K562 (cell line): ENCODE measurements around the gene MARCHF9. TPM values are rescaled to one million over a fixed set of nuclear protein-coding genes. Genes with fewer than 3 reads are reported as not detected.

Source experiments
- BACH1 ChIP-seq: fragments of 200-800 bp; sonication (Bioruptor generic); IDR thresholded peaks from 2 replicates; pipeline ENCODE4 v1.6.1; 2016; ENCODE audit warnings: missing genetic modification characterization, missing compliant biosample characterization
- BRF1 ChIP-seq: IDR thresholded peaks from 3 replicates; pipeline ENCODE4 v1.6.1; 2011; ENCODE audit warnings: borderline replicate concordance, mild to moderate bottlenecking; ENCODE audit not compliant: insufficient read length; ENCODE audit errors: extremely low read depth
- CAMTA2 ChIP-seq: fragments of 250-450 bp; sonication (Bioruptor Pico); conservative IDR thresholded peaks from 2 replicates; pipeline ENCODE4 v1.5.1; 2022
- CBX3 ChIP-seq, 2 experiments: IDR thresholded peaks; 1 replicate in 1 of 2; 2 replicates in 1 of 2; pipeline ENCODE4 v1.6.1; 2012; ENCODE audit warnings: inconsistent platforms in 2 of 2, low read length in 2 of 2, borderline replicate concordance in 1 of 2, control low read depth in 1 of 2
- CEBPB ChIP-seq: fragments of 450-650 bp; IDR thresholded peaks from 2 replicates; pipeline ENCODE4 v1.6.1; 2016; ENCODE audit warnings: missing genetic modification characterization, missing compliant biosample characterization
- CREB1 ChIP-seq, 2 experiments: sonication (generic) in 1 of 2; formaldehyde crosslinking in 1 of 2; IDR thresholded peaks; 2 replicates each; pipeline versions ENCODE4 v1.6.1 to v1.8.0; 2012 to 2022; ENCODE audit warnings: inconsistent platforms in 1 of 2, mild to moderate bottlenecking in 1 of 2, missing genetic modification reagents in 1 of 2, moderate library complexity in 1 of 2
- CTBP1 ChIP-seq: fragments of 450-650 bp; IDR thresholded peaks from 2 replicates; pipeline ENCODE4 v1.6.1; 2016; ENCODE audit warnings: borderline replicate concordance
- ELK3 ChIP-seq: fragments of 450-650 bp; formaldehyde crosslinking; IDR thresholded peaks from 2 replicates; pipeline ENCODE4 v1.4.0; 2020; ENCODE audit warnings: mild to moderate bottlenecking
- ESRRA ChIP-seq: fragments of 450-650 bp; IDR thresholded peaks from 2 replicates; pipeline ENCODE4 v1.6.1; 2014; ENCODE audit warnings: low read depth, mild to moderate bottlenecking, moderate library complexity, borderline replicate concordance
- IRF9 ChIP-seq: fragments of 450-650 bp; IDR thresholded peaks from 2 replicates; pipeline ENCODE4 v1.6.1; 2016; ENCODE audit warnings: missing biosample characterization, missing genetic modification characterization
- KDM1A ChIP-seq, 2 experiments: fragments of 450-650 bp; IDR thresholded peaks; 2 replicates each; pipeline ENCODE4 v1.6.1; 2016; ENCODE audit warnings: mild to moderate bottlenecking in 2 of 2
- MYNN ChIP-seq, 2 experiments: sonication (generic); formaldehyde crosslinking in 1 of 2; IDR thresholded peaks; 2 replicates each; pipeline versions ENCODE4 v1.5.0 to v1.6.1; 2016 to 2020; ENCODE audit warnings: antibody characterized with exemption in 1 of 2, missing genetic modification reagents in 1 of 2
- NCOA1 ChIP-seq: fragments of 450-650 bp; IDR thresholded peaks from 2 replicates; pipeline ENCODE4 v1.6.1; 2016; ENCODE audit warnings: low read depth
- NFATC3 ChIP-seq: fragments of 450-650 bp; IDR thresholded peaks from 2 replicates; pipeline ENCODE4 v1.6.1; 2017; ENCODE audit warnings: mild to moderate bottlenecking
- PHF8 ChIP-seq: fragments of 200-600 bp; sonication (generic); IDR thresholded peaks from 2 replicates; pipeline ENCODE4 v1.6.1; 2012; ENCODE audit warnings: mixed run types, mild to moderate bottlenecking, inconsistent platforms, low read length, moderate library complexity, borderline replicate concordance
- SP1 ChIP-seq: sonication (generic); formaldehyde crosslinking; IDR thresholded peaks from 2 replicates; pipeline ENCODE4 v1.8.1; 2022; ENCODE audit warnings: mild to moderate bottlenecking, missing genetic modification reagents
- TBL1XR1 ChIP-seq, 2 experiments: IDR thresholded peaks; 2 replicates each; pipeline ENCODE4 v1.6.1; 2012; ENCODE audit warnings: improper control_type of control experiment in 2 of 2, low read length in 2 of 2, mild to moderate bottlenecking in 1 of 2
- U2AF2 ChIP-seq: fragments of 200-400 bp; formaldehyde crosslinking; optimal IDR thresholded peaks from 2 replicates; pipeline ENCODE3; 2017; ENCODE audit warnings: low read depth, mild to moderate bottlenecking, low read length
- ZNF23 ChIP-seq: fragments of 250-450 bp; sonication (Bioruptor Pico); IDR thresholded peaks from 2 replicates; pipeline ENCODE4 v1.4.0; 2020; ENCODE audit warnings: mild to moderate bottlenecking
- ZNF830 ChIP-seq: fragments of 250-450 bp; sonication (Bioruptor Pico); IDR thresholded peaks from 2 replicates; pipeline ENCODE4 v1.5.0; 2021; ENCODE audit warnings: mild to moderate bottlenecking
- polyA plus RNA-seq, 8 experiments: library from polyadenylated mRNA; depleted of rRNA in 4 of 8; stranded (reverse) in 5 of 8; unstranded in 3 of 8; fragments of >200 nt; fragmentation: Nextera tagmentation in 2 of 8; fragmentation: Illumina TruSeq in 1 of 8; extraction: Ambion mirVana in 2 of 8; extraction: Trizol in 1 of 8; gene quantifications; 2 replicates each; pipeline versions ENCODE4 v1.2.1 to v1.2.3, GENCODE V29; 2011 to 2014; ENCODE audit warnings: inconsistent platforms in 1 of 8, missing spikeins in 1 of 8
- total RNA-seq, 7 experiments: library from RNA; depleted of rRNA in 6 of 7; stranded (reverse); fragments of >200 nt in 6 of 7; fragmentation: Illumina TruSeq in 2 of 7; extraction: Trizol in 2 of 7; gene quantifications; 2 replicates each; pipeline versions ENCODE4 v1.2.1 to v1.2.3, GENCODE V29; 2011 to 2021; ENCODE audit warnings: low replicate concordance in 1 of 7
- TF ChIP-seq, protein P1 (sequence below): fragments of 450-650 bp; formaldehyde crosslinking; IDR thresholded peaks from 2 replicates; pipeline ENCODE4 v1.4.0; 2022; ENCODE audit warnings: missing genetic modification characterization
- TF ChIP-seq, protein P2 (sequence below): fragments of 450-650 bp; IDR thresholded peaks from 2 replicates; pipeline ENCODE4 v1.6.1; 2014; ENCODE audit warnings: low read depth, mild to moderate bottlenecking, moderate library complexity, borderline replicate concordance
- TF ChIP-seq, protein P3 (sequence below): fragments of 450-650 bp; formaldehyde crosslinking; IDR thresholded peaks from 2 replicates; pipeline ENCODE4 v1.4.0; 2022; ENCODE audit warnings: mild to moderate bottlenecking, moderate library complexity

The MARCHF9 gene
- total and polyA plus RNA-seq, 9 of the 15 experiments (the other 6 are each of a cell fraction or from before 2014, with no cell fraction given), result 0.80 to 12.4 (median 6.2) TPM

- no peak for TF ChIP-seq BRF1
- no peak for TF ChIP-seq CAMTA2 (CRISPR knock-in tag)
- TF ChIP-seq CTBP1, result no peak
- TF ChIP-seq TBL1XR1 (IDR thresholded peaks at IDR 0.05; ENCODE audit: low read length in 2 of 2), result peak in 1 of 2 experiments; percentile 92; a peak in 2 of 4 replicates
- no peak for TF ChIP-seq U2AF2
- no peak for TF ChIP-seq MYNN (IDR thresholded peaks at IDR 0.05)
- TF ChIP-seq MYNN (CRISPR knock-in tag; IDR thresholded peaks at IDR 0.05), result no peak
- TF ChIP-seq BACH1 (tag), result no peak
- peak; percentile 60; the same call in 1 of the 2 replicates for TF ChIP-seq PHF8
- peak; percentile 97 for TF ChIP-seq NCOA1
- TF ChIP-seq CBX3 (IDR thresholded peaks at IDR 0.05; ENCODE audit: borderline replicate concordance in 1 of 2, low read length in 2 of 2), result 0 out of 3 replicates have a peak, but pooled peaks of 1 of the 2 experiments have one; percentile 44
- TF ChIP-seq, protein P1, sequence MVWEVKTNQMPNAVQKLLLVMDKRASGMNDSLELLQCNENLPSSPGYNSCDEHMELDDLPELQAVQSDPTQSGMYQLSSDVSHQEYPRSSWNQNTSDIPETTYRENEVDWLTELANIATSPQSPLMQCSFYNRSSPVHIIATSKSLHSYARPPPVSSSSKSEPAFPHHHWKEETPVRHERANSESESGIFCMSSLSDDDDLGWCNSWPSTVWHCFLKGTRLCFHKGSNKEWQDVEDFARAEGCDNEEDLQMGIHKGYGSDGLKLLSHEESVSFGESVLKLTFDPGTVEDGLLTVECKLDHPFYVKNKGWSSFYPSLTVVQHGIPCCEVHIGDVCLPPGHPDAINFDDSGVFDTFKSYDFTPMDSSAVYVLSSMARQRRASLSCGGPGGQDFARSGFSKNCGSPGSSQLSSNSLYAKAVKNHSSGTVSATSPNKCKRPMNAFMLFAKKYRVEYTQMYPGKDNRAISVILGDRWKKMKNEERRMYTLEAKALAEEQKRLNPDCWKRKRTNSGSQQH (CRISPR knock-in tag), result no peak
- TF ChIP-seq CREB1 (IDR thresholded peaks at IDR 0.05), result peak; percentile 99
- TF ChIP-seq CREB1 (CRISPR knock-in tag; IDR thresholded peaks at IDR 0.05), result peak; percentile 97
- TF ChIP-seq, protein P2, sequence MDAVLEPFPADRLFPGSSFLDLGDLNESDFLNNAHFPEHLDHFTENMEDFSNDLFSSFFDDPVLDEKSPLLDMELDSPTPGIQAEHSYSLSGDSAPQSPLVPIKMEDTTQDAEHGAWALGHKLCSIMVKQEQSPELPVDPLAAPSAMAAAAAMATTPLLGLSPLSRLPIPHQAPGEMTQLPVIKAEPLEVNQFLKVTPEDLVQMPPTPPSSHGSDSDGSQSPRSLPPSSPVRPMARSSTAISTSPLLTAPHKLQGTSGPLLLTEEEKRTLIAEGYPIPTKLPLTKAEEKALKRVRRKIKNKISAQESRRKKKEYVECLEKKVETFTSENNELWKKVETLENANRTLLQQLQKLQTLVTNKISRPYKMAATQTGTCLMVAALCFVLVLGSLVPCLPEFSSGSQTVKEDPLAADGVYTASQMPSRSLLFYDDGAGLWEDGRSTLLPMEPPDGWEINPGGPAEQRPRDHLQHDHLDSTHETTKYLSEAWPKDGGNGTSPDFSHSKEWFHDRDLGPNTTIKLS, result peak; percentile 47; the same call in 1 of the 2 replicates
- peak; percentile 98 for TF ChIP-seq CEBPB (tag)
- TF ChIP-seq ESRRA, result 0 out of 2 replicates have a peak, but pooled peaks have one; percentile 47
- TF ChIP-seq SP1 (CRISPR knock-in tag), result peak; percentile 90
- no peak for TF ChIP-seq NFATC3
- TF ChIP-seq, protein P3, sequence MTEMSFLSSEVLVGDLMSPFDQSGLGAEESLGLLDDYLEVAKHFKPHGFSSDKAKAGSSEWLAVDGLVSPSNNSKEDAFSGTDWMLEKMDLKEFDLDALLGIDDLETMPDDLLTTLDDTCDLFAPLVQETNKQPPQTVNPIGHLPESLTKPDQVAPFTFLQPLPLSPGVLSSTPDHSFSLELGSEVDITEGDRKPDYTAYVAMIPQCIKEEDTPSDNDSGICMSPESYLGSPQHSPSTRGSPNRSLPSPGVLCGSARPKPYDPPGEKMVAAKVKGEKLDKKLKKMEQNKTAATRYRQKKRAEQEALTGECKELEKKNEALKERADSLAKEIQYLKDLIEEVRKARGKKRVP (CRISPR knock-in tag), result peak; percentile 57; the same call in 1 of the 2 replicates
- peak; percentile 73; the same call in 1 of the 2 replicates for TF ChIP-seq IRF9 (tag)
- TF ChIP-seq ZNF830, result no peak
- no peak for TF ChIP-seq ZNF23 (CRISPR knock-in tag)
- peak in 1 of 2 experiments; percentile 23; a peak in 2 of 4 replicates for TF ChIP-seq KDM1A (IDR thresholded peaks at IDR 0.05)
- TF ChIP-seq ELK3 (CRISPR knock-in tag), result no peak
Measured at GRCh38 chr12:57744194-57744776, 10.6 kb upstream of the MARCHF9 start (continued).
